Stimulated activated CD4-positive, alpha-beta T cell treated with anti-CD3 and anti-CD28 coated beads, Interleukin-1b, Interleukin-23, amount 100 ng/mL, for 4 hours (primary cell): ENCODE results near the gene CAPZA1.

Experiments used
- DNase-seq, 2 donors: peaks; one replicate each; pipeline ENCODE4 v3.0.0-alpha.2; 2020; ENCODE audit warnings: low read depth in 2 of 2

Gene CAPZA1

GRCh38 chr1:112676543-112676942, 56.9 kb downstream of the CAPZA1 start:
- DNase-seq = no peak

DNA sequence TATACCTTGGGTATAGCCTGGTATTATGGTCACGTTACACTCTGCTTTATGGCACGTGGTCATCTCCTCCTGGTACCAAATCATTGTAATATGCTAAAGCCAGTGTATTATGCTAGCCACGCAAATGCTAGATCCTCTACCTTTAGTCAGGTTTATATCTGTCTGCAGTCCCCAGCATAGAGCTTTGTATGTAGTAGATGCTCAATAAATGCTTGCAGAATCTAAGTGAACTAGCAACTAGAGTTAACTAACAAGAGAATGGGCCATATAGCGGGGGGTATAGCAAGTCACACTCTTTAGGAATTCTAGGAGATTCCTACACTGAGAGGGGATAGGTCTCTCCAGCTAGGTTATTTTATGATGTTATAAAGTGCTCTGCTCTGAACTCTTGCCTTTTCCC, 57.9 kb downstream of the CAPZA1 start:
- no peak for DNase-seq

DNA sequence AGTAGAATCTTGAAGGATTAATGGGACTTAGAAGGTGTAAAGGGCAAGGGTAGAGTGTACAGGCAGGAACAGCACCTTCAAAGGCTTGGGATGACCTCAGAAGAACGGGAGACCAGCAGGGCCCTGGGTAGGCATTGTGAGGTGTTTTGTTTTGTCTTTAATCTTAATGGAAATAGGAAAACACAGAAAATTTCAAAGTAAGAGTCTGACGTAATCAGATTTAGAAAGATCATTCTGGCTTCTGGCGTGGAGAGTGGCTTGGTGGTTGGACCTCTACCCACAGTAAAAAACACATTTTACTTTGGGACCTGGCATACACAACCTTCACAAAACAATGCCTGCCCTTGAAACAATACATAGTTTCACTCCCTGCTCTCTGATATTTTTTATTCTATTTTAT, 59.0 kb downstream of the CAPZA1 start:
- no peak for DNase-seq

- no peak for DNase-seq
Measured at GRCh38 chr1:112685913-112686312, 66.3 kb downstream of the CAPZA1 start.

DNA sequence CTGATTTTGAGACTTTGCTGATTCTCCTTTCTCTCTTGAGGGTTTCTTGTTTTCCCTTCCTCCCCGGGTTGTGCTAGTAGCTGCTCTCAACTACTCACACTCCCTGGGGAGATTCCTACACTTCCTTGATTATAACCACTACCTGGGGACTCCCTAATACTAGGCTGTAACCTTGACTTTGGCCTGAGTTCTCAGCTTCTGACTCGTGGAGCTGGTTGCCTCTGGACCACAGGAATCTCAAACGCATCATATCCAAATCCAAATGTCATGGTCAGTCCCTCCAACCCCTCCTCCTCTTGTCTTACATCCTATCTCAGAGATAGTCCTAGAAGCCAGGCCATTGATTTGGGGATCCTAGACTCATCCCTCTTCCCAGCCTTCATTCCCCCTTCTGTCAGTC, 66.8 kb downstream of the CAPZA1 start:
- no peak for DNase-seq

- no peak for DNase-seq
Measured at GRCh38 chr1:112686835-112687234, 67.2 kb downstream of the CAPZA1 start.

- DNase-seq = no peak
Measured at GRCh38 chr1:112687361-112687760, 67.7 kb downstream of the CAPZA1 start.

DNA sequence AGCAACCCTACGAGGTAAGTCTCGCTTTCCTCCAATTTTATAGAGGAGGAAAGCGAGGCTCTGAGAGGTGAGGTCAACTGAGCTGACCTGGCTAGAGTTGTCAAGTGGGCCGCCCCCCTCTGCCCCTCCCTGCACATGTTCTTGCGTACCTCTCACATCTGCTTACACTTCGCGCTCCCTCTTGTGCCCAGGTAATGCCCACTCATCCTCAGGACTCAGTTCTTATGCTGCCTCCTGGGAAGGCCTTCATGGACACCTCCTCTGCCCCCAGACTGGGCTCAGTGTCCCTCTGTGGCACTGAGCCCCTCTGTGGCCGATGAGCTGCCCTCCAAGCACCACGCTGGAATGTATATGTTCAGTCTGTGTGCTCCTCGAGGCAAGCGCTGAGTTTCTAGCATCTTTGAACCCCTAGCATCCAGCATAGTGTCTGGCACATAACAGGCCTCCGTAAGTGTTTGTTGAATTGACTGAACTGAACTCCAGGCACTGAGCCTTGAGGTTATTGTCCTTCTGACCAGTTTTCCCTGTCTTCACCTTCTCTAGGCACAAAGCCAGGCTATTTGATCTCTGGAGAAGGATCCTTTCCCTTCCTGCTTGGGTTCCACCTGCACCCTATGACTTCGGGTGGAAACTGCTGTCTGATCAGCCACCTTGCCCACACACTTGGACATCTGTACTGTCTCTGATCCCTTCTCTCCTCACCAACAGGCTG, 68.3 kb downstream of the CAPZA1 start:
- no peak for DNase-seq

DNA sequence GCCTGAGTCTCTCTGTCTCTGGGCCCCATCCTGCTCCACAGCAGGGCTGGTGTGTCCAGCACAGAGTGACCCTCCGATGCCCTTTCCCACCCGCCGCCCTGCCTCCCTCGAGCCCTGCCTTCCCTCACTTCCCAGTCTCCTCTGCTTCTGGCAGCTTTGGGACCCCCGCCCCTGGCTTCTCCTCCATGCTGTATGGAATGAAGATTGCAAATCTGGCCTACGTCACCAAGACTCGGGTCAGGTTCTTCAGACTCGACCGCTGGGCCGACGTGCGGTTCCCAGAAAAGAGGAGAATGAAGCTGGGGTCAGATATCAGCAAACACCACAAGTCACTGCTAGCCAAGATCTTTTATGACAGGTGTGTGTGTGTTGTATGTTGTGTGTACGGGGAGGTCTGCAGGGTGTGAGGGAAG, 69.2 kb downstream of the CAPZA1 start:
- DNase-seq = no peak

DNA sequence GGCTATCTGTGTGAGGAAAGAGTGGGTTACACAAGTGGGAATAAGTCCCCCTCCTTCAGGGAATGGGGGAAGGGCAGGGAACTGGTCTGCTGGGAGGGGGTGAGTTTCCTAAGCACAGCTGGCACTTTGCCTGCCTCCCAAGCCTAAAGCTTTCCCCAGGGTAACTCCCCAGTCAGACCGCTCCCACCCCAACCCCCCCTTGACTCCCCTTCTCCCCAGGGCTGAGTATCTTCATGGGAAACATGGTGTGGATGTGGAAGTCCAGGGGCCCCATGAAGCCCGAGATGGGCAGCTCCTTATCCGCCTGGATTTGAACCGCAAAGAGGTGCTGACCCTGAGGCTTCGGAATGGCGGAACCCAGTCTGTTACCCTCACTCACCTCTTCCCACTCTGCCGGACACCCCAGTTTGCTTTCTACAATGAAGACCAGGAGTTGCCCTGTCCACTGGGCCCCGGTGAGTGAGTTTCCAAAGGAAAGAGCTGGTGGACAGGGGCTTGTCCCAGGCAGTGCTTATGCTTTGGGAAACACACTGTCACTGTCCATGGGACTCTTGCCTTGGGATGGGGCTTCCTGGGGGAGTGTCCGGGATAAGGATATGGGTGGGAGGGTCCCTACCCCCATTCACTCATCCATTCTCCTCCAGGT, 69.7 kb downstream of the CAPZA1 start:
- no peak for DNase-seq

GRCh38 chr1:112689842-112690237, 70.2 kb downstream of the CAPZA1 start:
- DNase-seq = no peak

- no peak for DNase-seq
Measured at GRCh38 chr1:112692681-112693080, 73.0 kb downstream of the CAPZA1 start.

- no peak for DNase-seq
Measured at GRCh38 chr1:112693821-112694220, 74.2 kb downstream of the CAPZA1 start.

DNA sequence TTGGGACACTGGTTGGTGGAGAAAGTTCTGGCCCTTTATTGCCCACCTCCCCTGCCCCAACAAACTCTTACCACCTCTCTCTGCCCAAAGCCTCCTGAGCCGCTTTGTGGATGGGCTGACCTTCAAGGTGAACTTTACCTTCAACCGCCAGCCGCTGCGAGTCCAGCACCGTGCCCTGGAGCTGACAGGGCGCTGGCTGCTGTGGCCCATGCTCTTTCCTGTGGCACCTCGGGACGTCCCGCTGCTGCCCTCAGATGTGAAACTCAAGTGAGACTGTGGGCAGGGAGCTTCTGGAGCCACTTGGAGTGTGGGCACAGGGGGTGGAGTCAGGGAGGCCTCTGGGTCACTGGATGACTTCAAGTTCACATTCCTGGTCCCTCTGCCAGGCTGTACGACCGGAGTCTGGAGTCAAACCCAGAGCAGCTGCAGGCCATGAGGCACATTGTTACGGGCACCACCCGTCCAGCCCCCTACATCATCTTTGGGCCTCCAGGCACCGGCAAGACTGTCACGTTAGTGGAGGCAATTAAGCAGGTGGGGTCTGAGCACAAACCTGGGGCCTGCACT, 74.8 kb downstream of the CAPZA1 start:
- no peak for DNase-seq

DNA sequence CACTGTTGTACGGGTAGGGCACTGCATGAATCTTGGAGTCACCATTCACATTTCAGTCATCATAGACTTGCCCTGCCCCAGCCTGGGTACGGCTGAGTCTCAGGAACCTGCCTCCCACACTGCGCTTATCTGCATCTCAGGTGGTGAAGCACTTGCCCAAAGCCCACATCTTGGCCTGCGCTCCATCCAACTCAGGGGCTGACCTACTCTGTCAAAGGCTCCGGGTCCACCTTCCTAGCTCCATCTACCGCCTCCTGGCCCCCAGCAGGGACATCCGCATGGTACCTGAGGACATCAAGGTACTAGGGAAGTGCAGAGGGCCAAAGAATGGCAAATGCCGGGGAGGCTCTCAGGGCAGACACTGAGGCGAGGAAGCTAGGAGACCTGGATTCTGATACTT, 75.6 kb downstream of the CAPZA1 start:
- DNase-seq = no peak

DNA sequence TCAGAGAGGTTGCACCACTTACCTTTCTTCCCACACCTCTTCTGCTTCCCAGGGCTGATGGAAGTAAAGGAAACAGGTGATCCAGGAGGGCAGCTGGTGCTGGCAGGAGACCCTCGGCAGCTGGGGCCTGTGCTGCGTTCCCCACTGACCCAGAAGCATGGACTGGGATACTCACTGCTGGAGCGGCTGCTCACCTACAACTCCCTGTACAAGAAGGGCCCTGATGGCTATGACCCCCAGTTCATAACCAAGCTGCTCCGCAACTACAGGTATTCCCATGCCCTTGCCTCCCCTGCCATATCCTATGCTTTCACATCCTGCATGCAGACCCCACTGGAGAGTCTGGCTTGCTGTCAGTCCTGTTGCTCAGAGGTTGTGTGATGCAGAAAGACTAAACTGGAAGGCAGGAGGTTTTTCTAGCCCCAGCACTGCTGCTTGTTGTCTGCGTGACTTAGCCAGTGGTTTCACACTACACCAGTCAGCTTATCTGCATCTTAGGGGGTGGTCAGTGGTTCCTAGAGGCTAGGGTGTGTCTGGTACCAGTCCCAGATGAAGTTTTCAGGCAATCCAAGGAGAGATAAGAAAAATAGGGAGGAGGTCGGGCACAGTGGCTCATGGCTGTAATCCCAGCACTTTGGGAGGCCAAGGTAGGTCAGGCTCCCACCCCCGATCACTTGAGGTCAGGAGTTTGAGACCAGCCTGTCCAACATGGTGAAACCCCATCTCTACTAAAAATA, 77.1 kb downstream of the CAPZA1 start:
- no peak for DNase-seq

DNA sequence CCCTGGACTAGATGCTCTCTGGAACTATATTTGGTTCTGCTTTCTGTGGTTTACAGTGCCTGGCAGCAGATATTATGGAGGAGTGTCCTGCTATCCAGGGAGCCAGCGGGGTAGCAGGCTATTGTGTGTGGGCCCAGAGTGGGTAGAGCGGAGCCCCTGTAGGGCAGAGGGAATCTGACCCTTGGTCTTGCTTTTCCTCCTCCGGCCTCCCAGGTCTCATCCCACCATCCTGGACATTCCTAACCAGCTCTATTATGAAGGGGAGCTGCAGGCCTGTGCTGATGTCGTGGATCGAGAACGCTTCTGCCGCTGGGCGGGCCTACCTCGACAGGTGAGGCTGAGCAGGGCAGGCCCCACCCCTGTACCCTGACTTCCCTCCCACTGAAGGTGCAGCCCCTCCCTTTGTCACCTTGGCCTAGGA, 78.2 kb downstream of the CAPZA1 start:
- DNase-seq = no peak

DNA sequence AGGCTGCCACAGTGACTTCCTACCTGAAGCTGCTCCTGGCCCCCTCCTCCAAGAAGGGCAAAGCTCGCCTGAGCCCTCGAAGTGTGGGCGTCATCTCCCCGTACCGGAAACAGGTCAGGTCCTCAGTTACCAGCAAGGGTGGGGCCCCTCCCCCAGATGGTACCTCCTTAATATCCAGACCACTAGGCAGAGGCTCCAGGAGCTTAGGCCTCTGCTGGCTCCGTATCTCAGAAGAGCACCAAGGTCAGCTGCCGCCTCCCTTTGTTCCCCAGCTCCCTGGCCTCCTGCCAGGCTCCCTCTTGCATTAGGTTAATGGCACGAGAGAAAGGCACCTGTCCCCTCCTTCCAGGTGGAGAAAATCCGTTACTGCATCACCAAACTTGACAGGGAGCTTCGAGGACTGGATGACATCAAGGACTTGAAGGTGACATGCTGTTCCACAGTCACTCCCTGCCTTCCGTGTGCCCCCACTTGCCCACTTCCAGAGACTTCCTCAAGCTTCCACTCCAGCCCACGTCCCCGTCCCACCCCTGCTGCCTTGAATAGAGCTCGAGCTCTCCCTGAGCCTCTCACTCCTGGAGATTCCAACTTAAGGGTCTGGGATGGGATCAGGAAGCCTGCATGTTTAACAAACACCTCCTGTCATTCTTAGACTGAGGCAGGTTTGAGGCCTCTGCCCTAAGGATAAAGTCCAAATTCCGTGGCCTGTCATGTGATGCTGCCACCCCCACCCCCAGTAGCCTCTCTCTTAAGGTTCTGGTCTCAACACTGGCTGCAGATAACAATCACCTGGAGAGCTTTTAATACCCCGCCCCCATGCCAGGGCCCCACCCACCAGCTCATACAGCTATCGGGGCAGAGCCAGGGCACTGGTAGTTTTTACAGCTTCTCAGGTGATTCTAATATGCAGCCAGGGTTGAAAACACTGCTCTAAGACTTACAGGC, 79.0 kb downstream of the CAPZA1 start:
- DNase-seq = no peak

GRCh38 chr1:112699425-112700144, 80.0 kb downstream of the CAPZA1 start:
- no peak for DNase-seq

- peak; percentile 50 to 65 for DNase-seq
Measured at GRCh38 chr1:112700290-112701226, 80.9 kb downstream of the CAPZA1 start.
